ENCODE measurements around the gene CRTC1. TPM values are rescaled to one million over a fixed set of nuclear protein-coding genes. Genes with fewer than 3 reads are reported as not detected.

Gene CRTC1
- total and polyA plus RNA-seq, 9 of the 15 experiments (the other 6 are each of a cell fraction or from before 2014, with no cell fraction given) = 0.25 to 3.8 (median 1.2) TPM; not detected in 2

DNA sequence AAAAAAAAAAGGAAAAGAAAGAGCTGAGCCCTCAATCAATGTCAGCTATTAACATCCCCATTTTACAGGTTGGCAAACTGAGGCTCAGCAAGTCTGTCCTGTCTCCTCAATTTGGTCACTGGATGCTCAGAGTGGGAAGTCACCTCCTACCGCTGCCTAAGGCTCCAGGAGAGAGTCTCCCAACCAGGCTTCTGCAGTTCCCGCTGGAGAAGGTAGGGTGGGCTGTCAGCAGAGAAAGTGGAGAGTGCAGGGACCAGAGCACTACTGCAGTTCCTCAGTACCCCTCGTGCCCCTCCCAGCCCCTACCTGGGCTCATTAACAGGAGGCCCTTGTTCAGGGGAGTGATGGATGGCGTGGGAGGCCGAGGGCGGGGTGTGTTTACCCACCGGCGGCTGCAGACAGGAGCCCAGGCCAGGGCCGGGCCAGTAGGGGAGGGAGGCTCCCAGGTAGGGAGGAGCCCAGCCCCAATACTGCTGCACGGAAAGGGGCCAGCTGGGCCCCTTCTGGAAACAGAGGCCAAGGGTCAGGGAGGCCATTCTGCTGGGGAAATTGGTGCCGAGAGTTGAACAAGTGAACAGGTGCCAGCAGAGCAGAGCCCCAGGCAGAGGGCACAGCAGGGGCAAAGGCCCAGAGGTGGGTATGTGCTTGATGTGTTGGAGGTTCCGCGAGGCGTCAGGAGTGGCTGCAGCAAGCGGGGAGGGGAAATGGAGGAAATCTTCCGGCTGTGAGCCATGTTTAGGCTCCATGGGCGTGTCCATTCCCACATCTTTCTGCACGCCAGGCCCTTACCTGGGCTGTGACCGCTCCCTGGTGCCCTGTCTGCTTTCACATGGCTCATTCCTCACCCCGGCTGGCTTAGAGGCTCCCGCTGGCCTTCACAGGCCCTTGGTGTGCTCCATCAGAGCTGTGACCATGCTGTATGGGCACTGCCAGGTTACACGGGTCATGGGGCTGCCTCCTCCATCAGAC lies 115.2 kb downstream of the CRTC1 start (continued):
- TF ChIP-seq, protein P1, sequence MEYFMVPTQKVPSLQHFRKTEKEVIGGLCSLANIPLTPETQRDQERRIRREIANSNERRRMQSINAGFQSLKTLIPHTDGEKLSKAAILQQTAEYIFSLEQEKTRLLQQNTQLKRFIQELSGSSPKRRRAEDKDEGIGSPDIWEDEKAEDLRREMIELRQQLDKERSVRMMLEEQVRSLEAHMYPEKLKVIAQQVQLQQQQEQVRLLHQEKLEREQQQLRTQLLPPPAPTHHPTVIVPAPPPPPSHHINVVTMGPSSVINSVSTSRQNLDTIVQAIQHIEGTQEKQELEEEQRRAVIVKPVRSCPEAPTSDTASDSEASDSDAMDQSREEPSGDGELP (CRISPR knock-in tag; IDR thresholded peaks at IDR 0.05; ENCODE audit: borderline replicate concordance) = 0 out of 2 replicates have a peak, but pooled peaks have one; percentile 18
- TF ChIP-seq ETV6 (IDR thresholded peaks at IDR 0.05; ENCODE audit: borderline replicate concordance in 1 of 2, low read depth in 2 of 2, low read length in 1 of 2) (no peak), ETV6 (CRISPR knock-in tag; IDR thresholded peaks at IDR 0.05; ENCODE audit: borderline replicate concordance) (no peak), TBP (optimal IDR thresholded peaks at IDR 0.05; ENCODE audit: low read depth, low read length) (no peak), ASH1L (IDR thresholded peaks at IDR 0.05; ENCODE audit: borderline replicate concordance, low read depth, partially characterized antibody) (no peak), MEIS2 (IDR thresholded peaks at IDR 0.05; ENCODE audit: partially characterized antibody) (peak; percentile 6), BCOR (IDR thresholded peaks at IDR 0.05) (peak; percentile 91), ZNF586 (CRISPR knock-in tag; conservative IDR thresholded peaks at IDR 0.05) (no peak), ZNF830 (CRISPR knock-in tag; IDR thresholded peaks at IDR 0.05) (no peak), ADNP (tag; IDR thresholded peaks at IDR 0.05) (peak; percentile 60; the same call in 1 of the 2 replicates)
- TF ChIP-seq, protein P2, sequence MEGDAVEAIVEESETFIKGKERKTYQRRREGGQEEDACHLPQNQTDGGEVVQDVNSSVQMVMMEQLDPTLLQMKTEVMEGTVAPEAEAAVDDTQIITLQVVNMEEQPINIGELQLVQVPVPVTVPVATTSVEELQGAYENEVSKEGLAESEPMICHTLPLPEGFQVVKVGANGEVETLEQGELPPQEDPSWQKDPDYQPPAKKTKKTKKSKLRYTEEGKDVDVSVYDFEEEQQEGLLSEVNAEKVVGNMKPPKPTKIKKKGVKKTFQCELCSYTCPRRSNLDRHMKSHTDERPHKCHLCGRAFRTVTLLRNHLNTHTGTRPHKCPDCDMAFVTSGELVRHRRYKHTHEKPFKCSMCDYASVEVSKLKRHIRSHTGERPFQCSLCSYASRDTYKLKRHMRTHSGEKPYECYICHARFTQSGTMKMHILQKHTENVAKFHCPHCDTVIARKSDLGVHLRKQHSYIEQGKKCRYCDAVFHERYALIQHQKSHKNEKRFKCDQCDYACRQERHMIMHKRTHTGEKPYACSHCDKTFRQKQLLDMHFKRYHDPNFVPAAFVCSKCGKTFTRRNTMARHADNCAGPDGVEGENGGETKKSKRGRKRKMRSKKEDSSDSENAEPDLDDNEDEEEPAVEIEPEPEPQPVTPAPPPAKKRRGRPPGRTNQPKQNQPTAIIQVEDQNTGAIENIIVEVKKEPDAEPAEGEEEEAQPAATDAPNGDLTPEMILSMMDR (IDR thresholded peaks at IDR 0.05 in 2 of 3, conservative IDR thresholded peaks at IDR 0.05 in 1 of 3; ENCODE audit: insufficient read depth in 2 of 3, low read depth in 1 of 3, low read length in 3 of 3) = 0 out of 6 replicates have a peak, but pooled peaks of 1 of the 3 experiments have one; percentile 11
- TF ChIP-seq, protein P3, sequence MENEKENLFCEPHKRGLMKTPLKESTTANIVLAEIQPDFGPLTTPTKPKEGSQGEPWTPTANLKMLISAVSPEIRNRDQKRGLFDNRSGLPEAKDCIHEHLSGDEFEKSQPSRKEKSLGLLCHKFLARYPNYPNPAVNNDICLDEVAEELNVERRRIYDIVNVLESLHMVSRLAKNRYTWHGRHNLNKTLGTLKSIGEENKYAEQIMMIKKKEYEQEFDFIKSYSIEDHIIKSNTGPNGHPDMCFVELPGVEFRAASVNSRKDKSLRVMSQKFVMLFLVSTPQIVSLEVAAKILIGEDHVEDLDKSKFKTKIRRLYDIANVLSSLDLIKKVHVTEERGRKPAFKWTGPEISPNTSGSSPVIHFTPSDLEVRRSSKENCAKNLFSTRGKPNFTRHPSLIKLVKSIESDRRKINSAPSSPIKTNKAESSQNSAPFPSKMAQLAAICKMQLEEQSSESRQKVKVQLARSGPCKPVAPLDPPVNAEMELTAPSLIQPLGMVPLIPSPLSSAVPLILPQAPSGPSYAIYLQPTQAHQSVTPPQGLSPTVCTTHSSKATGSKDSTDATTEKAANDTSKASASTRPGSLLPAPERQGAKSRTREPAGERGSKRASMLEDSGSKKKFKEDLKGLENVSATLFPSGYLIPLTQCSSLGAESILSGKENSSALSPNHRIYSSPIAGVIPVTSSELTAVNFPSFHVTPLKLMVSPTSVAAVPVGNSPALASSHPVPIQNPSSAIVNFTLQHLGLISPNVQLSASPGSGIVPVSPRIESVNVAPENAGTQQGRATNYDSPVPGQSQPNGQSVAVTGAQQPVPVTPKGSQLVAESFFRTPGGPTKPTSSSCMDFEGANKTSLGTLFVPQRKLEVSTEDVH (IDR thresholded peaks at IDR 0.05; ENCODE audit: low read depth, partially characterized antibody) = no peak
- TF ChIP-seq, protein P4, sequence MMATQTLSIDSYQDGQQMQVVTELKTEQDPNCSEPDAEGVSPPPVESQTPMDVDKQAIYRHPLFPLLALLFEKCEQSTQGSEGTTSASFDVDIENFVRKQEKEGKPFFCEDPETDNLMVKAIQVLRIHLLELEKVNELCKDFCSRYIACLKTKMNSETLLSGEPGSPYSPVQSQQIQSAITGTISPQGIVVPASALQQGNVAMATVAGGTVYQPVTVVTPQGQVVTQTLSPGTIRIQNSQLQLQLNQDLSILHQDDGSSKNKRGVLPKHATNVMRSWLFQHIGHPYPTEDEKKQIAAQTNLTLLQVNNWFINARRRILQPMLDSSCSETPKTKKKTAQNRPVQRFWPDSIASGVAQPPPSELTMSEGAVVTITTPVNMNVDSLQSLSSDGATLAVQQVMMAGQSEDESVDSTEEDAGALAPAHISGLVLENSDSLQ (IDR thresholded peaks at IDR 0.05) = peak; percentile 43
- TF ChIP-seq, protein P5, sequence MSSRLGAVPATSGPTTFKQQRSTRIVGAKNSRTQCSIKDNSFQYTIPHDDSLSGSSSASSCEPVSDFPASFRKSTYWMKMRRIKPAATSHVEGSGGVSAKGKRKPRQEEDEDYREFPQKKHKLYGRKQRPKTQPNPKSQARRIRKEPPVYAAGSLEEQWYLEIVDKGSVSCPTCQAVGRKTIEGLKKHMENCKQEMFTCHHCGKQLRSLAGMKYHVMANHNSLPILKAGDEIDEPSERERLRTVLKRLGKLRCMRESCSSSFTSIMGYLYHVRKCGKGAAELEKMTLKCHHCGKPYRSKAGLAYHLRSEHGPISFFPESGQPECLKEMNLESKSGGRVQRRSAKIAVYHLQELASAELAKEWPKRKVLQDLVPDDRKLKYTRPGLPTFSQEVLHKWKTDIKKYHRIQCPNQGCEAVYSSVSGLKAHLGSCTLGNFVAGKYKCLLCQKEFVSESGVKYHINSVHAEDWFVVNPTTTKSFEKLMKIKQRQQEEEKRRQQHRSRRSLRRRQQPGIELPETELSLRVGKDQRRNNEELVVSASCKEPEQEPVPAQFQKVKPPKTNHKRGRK (tag; IDR thresholded peaks at IDR 0.05) = 0 out of 2 replicates have a peak, but pooled peaks have one; percentile 15

Measured in K562 (cell line).